Measurements from ENCODE around the gene MAST1. TPM values are rescaled to one million over a fixed set of nuclear protein-coding genes. Genes with fewer than 3 reads are reported as not detected.

Gene MAST1
- total RNA-seq, 1 donor from 2014 or later: 1.2 TPM

DNA sequence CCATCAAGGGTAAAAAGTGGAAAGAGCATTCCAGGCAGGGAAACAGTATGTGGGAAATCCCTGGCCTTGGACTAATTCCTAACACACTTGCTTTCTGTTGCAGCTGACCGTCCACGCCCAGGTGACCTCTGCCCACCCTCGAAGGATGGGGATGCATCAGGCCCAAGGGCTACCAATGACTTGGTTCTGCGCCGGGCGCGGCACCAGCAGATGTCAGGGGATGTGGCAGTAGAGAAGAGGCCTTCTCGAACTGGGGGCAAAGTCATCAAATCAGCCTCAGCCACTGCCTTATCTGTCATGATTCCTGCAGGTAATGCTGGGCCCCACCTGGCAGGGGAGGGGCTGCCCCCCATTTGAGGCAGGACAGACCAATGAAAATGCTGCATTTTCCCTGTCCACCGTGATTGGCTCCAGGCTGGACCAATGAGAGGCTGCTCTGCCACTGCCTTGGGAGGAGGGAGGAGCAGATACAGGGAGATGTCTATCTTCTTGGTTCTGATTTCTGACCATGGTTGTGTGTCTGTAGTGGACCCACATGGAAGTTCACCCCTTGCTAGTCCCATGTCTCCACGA lies 30.3 kb downstream of the MAST1 start:
- H3K36me3 ChIP-seq: no peaks in the 10 kb centered on the region
- DNase-seq (ENCODE audit: extremely low spot score in 2 of 2): no peak
- no peak for TF ChIP-seq POLR2AphosphoS5 (IDR thresholded peaks at IDR 0.05; ENCODE audit: insufficient read depth in 1 of 2, low read depth in 1 of 2)
- TF ChIP-seq, protein P1, sequence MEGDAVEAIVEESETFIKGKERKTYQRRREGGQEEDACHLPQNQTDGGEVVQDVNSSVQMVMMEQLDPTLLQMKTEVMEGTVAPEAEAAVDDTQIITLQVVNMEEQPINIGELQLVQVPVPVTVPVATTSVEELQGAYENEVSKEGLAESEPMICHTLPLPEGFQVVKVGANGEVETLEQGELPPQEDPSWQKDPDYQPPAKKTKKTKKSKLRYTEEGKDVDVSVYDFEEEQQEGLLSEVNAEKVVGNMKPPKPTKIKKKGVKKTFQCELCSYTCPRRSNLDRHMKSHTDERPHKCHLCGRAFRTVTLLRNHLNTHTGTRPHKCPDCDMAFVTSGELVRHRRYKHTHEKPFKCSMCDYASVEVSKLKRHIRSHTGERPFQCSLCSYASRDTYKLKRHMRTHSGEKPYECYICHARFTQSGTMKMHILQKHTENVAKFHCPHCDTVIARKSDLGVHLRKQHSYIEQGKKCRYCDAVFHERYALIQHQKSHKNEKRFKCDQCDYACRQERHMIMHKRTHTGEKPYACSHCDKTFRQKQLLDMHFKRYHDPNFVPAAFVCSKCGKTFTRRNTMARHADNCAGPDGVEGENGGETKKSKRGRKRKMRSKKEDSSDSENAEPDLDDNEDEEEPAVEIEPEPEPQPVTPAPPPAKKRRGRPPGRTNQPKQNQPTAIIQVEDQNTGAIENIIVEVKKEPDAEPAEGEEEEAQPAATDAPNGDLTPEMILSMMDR (IDR thresholded peaks at IDR 0.05): no peak
- intact Hi-C loops (cut with DNase I): no loop called here
- peaks cover 11% of the 10 kb centered on the region for H3K4me1 ChIP-seq
- H3K9me3 ChIP-seq: no peaks in the 10 kb centered on the region
- no peak overlapping the region for H3K27ac ChIP-seq
- no peaks in the 10 kb centered on the region for H3K27me3 ChIP-seq
- no peak overlapping the region for H3K4me3 ChIP-seq

- TF ChIP-seq, protein P1 (IDR thresholded peaks at IDR 0.05): no peak
- TF ChIP-seq POLR2AphosphoS5 (IDR thresholded peaks at IDR 0.05; ENCODE audit: insufficient read depth in 1 of 2, low read depth in 1 of 2): no peak
- TF ChIP-seq POLR2A (IDR thresholded peaks at IDR 0.05): no peak
- H3K27me3 ChIP-seq: no peaks in the 10 kb centered on the region
Measured at GRCh38 chr19:12871681-12872080, 33.4 kb downstream of the MAST1 start.

GRCh38 chr19:12872255-12872654 lies 33.9 kb downstream of the MAST1 start:
- intact Hi-C loops (cut with DNase I): no loop called here
- TF ChIP-seq POLR2AphosphoS5 (IDR thresholded peaks at IDR 0.05; ENCODE audit: insufficient read depth in 1 of 2, low read depth in 1 of 2) (no peak), POLR2A (IDR thresholded peaks at IDR 0.05) (no peak)
- TF ChIP-seq, protein P1 (IDR thresholded peaks at IDR 0.05): no peak
- no peaks in the 10 kb centered on the region for H3K27me3 ChIP-seq
- peaks cover 7% of the 10 kb centered on the region for H3K4me1 ChIP-seq
- H3K9me3 ChIP-seq: no peaks in the 10 kb centered on the region
- no peak overlapping the region for H3K27ac ChIP-seq
- H3K36me3 ChIP-seq: peaks cover 0 to 15% of the 10 kb centered on the region in 2 donors
- no peak overlapping the region for H3K4me3 ChIP-seq
- DNase-seq (ENCODE audit: extremely low spot score in 2 of 2): no peak

More at GRCh38 chr19:12871681-12872080, 33.4 kb downstream of the MAST1 start:
- Histone ChIP-seq H3K4me1 (peaks cover 11% of the 10 kb centered on the region), H3K36me3 (peaks cover 0 to 9% of the 10 kb centered on the region in 2 donors), H3K4me3 (no peak overlapping the region), H3K9me3 (no peaks in the 10 kb centered on the region), H3K27ac (no peak overlapping the region)
- intact Hi-C loops (cut with DNase I): no loop called here
- no peak for DNase-seq (ENCODE audit: extremely low spot score in 2 of 2)

DNA sequence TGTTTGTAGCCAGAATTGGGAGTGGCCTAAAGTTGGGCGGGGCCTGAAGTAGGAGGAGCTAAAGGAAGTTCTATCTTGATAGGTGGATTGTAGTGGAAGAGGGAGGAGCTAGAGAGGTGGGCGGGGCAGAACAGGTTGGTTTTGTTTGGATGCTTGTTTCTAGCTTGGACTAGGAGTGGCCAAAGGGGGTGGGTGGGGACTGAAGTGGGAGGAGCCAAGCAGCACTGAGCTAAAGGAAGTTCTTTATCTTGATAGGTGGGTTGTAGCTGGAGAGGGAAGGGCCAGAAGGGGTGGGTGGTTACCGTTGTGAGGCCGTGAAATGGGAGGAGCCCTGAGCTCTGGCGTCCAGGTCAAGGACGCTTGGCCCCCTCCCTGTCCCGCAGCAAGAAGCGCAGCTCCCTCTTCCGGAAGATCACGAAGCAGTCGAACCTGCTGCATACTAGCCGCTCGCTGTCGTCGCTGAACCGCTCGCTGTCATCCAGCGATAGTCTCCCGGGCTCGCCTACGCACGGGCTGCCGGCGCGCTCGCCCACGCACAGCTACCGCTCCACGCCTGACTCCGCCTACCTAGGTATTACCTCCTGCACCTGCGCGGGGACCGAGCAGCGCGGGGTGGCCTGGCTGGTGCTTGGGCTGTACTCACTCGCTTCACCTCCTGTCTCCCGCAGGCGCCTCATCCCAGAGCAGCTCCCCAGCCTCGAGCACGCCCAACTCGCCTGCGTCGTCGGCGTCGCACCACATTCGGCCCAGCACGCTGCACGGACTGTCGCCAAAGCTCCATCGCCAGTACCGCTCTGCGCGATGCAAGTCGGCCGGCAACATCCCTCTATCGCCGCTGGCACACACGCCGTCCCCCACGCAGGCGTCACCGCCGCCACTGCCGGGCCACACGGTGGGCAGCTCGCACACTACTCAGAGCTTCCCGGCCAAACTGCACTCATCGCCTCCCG lies 34.9 kb downstream of the MAST1 start:
- H3K4me3 ChIP-seq: peak overlapping the region in 1 of 2 donors; percentile 19
- H3K4me1 ChIP-seq: no peaks in the 10 kb centered on the region
- peaks cover 0 to 24% of the 10 kb centered on the region in 2 donors for H3K36me3 ChIP-seq
- no peak overlapping the region for H3K27ac ChIP-seq
- intact Hi-C loops (cut with DNase I): no loop called here
- TF ChIP-seq, protein P1 (IDR thresholded peaks at IDR 0.05): no peak
- TF ChIP-seq POLR2A (IDR thresholded peaks at IDR 0.05) (no peak), POLR2AphosphoS5 (IDR thresholded peaks at IDR 0.05; ENCODE audit: insufficient read depth in 1 of 2, low read depth in 1 of 2) (no peak)
- no peaks in the 10 kb centered on the region for H3K27me3 ChIP-seq
- no peak for DNase-seq (ENCODE audit: extremely low spot score in 2 of 2)
- H3K9me3 ChIP-seq: no peaks in the 10 kb centered on the region
